OCI-LY7 (cell line): ENCODE data around the gene TES. TPM values are rescaled to one million over a fixed set of nuclear protein-coding genes. Genes with fewer than 3 reads are reported as not detected.

ENCODE experiments used
- BruUV-seq: library from RNA; stranded (reverse); fragments of 400-500 nt; replicated peaks from 2 replicates; lab custom pipeline; 2021; lab: Mats Ljungman, UMichigan
- CTCF ChIA-PET: fragments of 300-600 bp; sonication (Branson Sonifier 250); formaldehyde crosslinking; loops from one replicate; lab custom pipeline; 2022; ENCODE audit warnings: antibody characterized with exemption; ENCODE audit not compliant: unreplicated experiment; lab: Charles Lee
- POLR2A ChIA-PET: fragments of 300-600 bp; sonication (Branson Sonifier 250); formaldehyde crosslinking; loops from one replicate; lab custom pipeline; 2022; ENCODE audit warnings: antibody characterized with exemption; lab: Charles Lee
- DNase-seq: peaks from one replicate; pipeline ENCODE4 v3.0.0-alpha.2; 2015; ENCODE audit warnings: low spot score
- H2AFZ ChIP-seq: fragments of 200-600 bp; sonication (generic), shearing (Covaris generic); 2 replicates; pipeline ENCODE4 v1.6.1; 2014; ENCODE audit warnings: mild to moderate bottlenecking, antibody characterized with exemption, low read length, moderate library complexity
- H3K27ac ChIP-seq: fragments of 200-600 bp; sonication (generic); 2 replicates; pipeline ENCODE4 v1.5.1; 2014; ENCODE audit warnings: mixed run types, low read depth, mild to moderate bottlenecking, moderate library complexity, low read length, inconsistent platforms; ENCODE audit not compliant: poor library complexity, severe bottlenecking
- H3K36me3 ChIP-seq: fragments of 200-600 bp; sonication (generic); 2 replicates; pipeline ENCODE4 v1.6.1; 2014; ENCODE audit warnings: mild to moderate bottlenecking, antibody characterized with exemption, low read length, moderate library complexity, mixed read lengths; ENCODE audit not compliant: insufficient read depth
- H3K4me1 ChIP-seq: fragments of 200-600 bp; sonication (generic); 2 replicates; pipeline ENCODE4 v1.5.1; 2014; ENCODE audit warnings: mild to moderate bottlenecking, low read length; ENCODE audit not compliant: insufficient read depth, poor library complexity, severe bottlenecking
- H3K4me2 ChIP-seq: fragments of 200-600 bp; sonication (generic); 2 replicates; pipeline ENCODE4 v1.6.1; 2014; ENCODE audit warnings: mild to moderate bottlenecking, low read length
- H3K4me3 ChIP-seq: fragments of 200-600 bp; sonication (generic); 2 replicates; pipeline ENCODE4 v1.5.1; 2014; ENCODE audit warnings: mild to moderate bottlenecking, low read depth, low read length; ENCODE audit not compliant: poor library complexity, severe bottlenecking
- H3K79me2 ChIP-seq: fragments of 200-600 bp; sonication (generic); 2 replicates; pipeline ENCODE4 v1.6.1; 2016; ENCODE audit warnings: low read depth, mild to moderate bottlenecking, low read length, moderate library complexity, mixed read lengths; ENCODE audit not compliant: insufficient read depth
- H3K9me2 ChIP-seq: fragments of 200-600 bp; sonication (generic); 2 replicates; pipeline ENCODE4 v1.6.1; 2016; ENCODE audit warnings: mild to moderate bottlenecking, low read length, mixed read lengths; ENCODE audit not compliant: insufficient read depth
- H3K9me3 ChIP-seq: fragments of 200-600 bp; sonication (generic); 2 replicates; pipeline ENCODE4 v1.6.1; 2014; ENCODE audit warnings: mild to moderate bottlenecking, mixed run types, low read length, mixed read lengths
- H4K20me1 ChIP-seq: fragments of 200-600 bp; sonication (generic); 2 replicates; pipeline ENCODE4 v1.6.1; 2014; ENCODE audit warnings: mild to moderate bottlenecking, antibody characterized with exemption, low read length, moderate library complexity, mixed read lengths; ENCODE audit not compliant: insufficient read depth
- CTCF ChIP-seq: fragments of 200-600 bp; sonication (generic); conservative IDR thresholded peaks from 2 replicates; pipeline ENCODE4 v1.5.1; 2014; ENCODE audit warnings: mild to moderate bottlenecking, antibody characterized with exemption, low read length, moderate library complexity, mixed read lengths
- EZH2phosphoT487 ChIP-seq: fragments of 200-600 bp; sonication (generic); IDR thresholded peaks from 2 replicates; pipeline ENCODE4 v1.6.1; 2018; ENCODE audit warnings: low read depth, borderline replicate concordance, mild to moderate bottlenecking, mixed run types, antibody characterized with exemption, low read length, moderate library complexity, mixed read lengths
- intact Hi-C: fragments of 100-400 bp; cut with micrococcal nuclease; formaldehyde crosslinking; loops from one replicate; pipeline ENCODE4 v1.10.0; 2022; ENCODE audit not compliant: unreplicated experiment
- total RNA-seq, 2 experiments: library from RNA; depleted of rRNA in 1 of 2; stranded (reverse); fragments of >200 nt in 1 of 2; shearing (Covaris generic) in 1 of 2; gene quantifications; 2 replicates each; pipeline ENCODE4 v1.2.3, GENCODE V29; 2014 to 2022

The TES gene
- total RNA-seq, 2 experiments from 2014 or later = not detected

- TF ChIP-seq CTCF = no peak
- no peak for TF ChIP-seq EZH2phosphoT487
Measured at GRCh38 chr7:116208919-116209318, 1.4 kb upstream of the TES start.

GRCh38 chr7:116209561-116210070 lies 723 bp upstream of the TES start:
- intact Hi-C loops = no loop called here
- BruUV-seq = no TSS peak
- TF ChIP-seq EZH2phosphoT487 = no peak
- TF ChIP-seq CTCF = no peak

More at GRCh38 chr7:116208919-116209318, 1.4 kb upstream of the TES start:
- Histone ChIP-seq H3K79me2 (no peaks in the 10 kb centered on the region), H3K36me3 (no peaks in the 10 kb centered on the region), H3K27ac (no peak overlapping the region), H3K9me3 (no peaks in the 10 kb centered on the region), H3K9me2 (no peaks in the 10 kb centered on the region), H4K20me1 (no peaks in the 10 kb centered on the region; the same call in 1 of the 2 replicates), H3K4me3 (no peak overlapping the region), H3K4me2 (no peak overlapping the region), H3K4me1 (peaks cover 7% of the 10 kb centered on the region), H2AFZ (no peak overlapping the region)
- no peak for DNase-seq
- ChIA-PET CTCF (no interaction called here), POLR2A (no interaction called here)
- intact Hi-C loops = no loop called here
- BruUV-seq = no TSS peak

More at GRCh38 chr7:116209561-116210070, 723 bp upstream of the TES start:
- H3K9me3 ChIP-seq = no peaks in the 10 kb centered on the region
- no peaks in the 10 kb centered on the region for H3K9me2 ChIP-seq
- no peak overlapping the region for H2AFZ ChIP-seq
- no peaks in the 10 kb centered on the region for H3K36me3 ChIP-seq
- H4K20me1 ChIP-seq = no peaks in the 10 kb centered on the region; the same call in 1 of the 2 replicates
- no peak overlapping the region; the same call in 1 of the 2 replicates for H3K4me2 ChIP-seq
- peaks cover 7% of the 10 kb centered on the region for H3K4me1 ChIP-seq
- no peak overlapping the region for H3K27ac ChIP-seq
- no peak overlapping the region for H3K4me3 ChIP-seq
- H3K79me2 ChIP-seq = no peaks in the 10 kb centered on the region
- DNase-seq = no peak
- CTCF ChIA-PET = no interaction called here
- POLR2A ChIA-PET = no interaction called here
